Dermis microvascular lymphatic vessel endothelial cell (primary cell): ENCODE measurements around the gene GIT2. TPM values are rescaled to one million over a fixed set of nuclear protein-coding genes. Genes with fewer than 3 reads are reported as not detected.
"Not testable (repeated sequence)": the region's sequence is repeated elsewhere in the genome, so short reads cannot be mapped to it uniquely, and the experiment has no call there.

Experiments
- DNase-seq, 2 donors: peaks; one replicate each; pipeline versions ENCODE4 v3.0.0 to v3.0.0-alpha.2; 2010; ENCODE audit warnings: low read depth in 2 of 2
- total RNA-seq: library from RNA; depleted of rRNA; stranded (reverse); fragments of >200 nt; gene quantifications from 2 replicates; pipeline ENCODE4 v1.2.1, GENCODE V29; 2014

The GIT2 gene
- total RNA-seq, 1 donor from 2014 or later: 28.6 TPM

GRCh38 chr12:109947521-109947920 is 48.6 kb downstream of the GIT2 start:
- DNase-seq: no peak

GRCh38 chr12:109946913-109947312 is 49.3 kb downstream of the GIT2 start:
- DNase-seq: no peak

- DNase-seq: peak in 1 of 2 donors; percentile 64
These were observed 49.7 kb downstream of the GIT2 start for GRCh38 chr12:109946505-109946904.

GRCh38 chr12:109944561-109945359 is 51.4 kb downstream of the GIT2 start:
- DNase-seq: peak; percentile 65 to 82

- no peak for DNase-seq
These were observed 52.4 kb downstream of the GIT2 start for GRCh38 chr12:109943811-109944210.

- DNase-seq: no peak
These were observed 55.7 kb downstream of the GIT2 start for GRCh38 chr12:109940339-109940923.

GRCh38 chr12:109939504-109939903 is 56.7 kb downstream of the GIT2 start:
- DNase-seq: no peak

- DNase-seq: no peak
These were observed 57.2 kb downstream of the GIT2 start for GRCh38 chr12:109938947-109939346.

GRCh38 chr12:109937371-109937770 is 58.8 kb downstream of the GIT2 start:
- DNase-seq: peak in 1 of 2 donors; percentile 79

GRCh38 chr12:109934026-109934425 is 62.1 kb downstream of the GIT2 start:
- peak in 1 of 2 donors; percentile 24 for DNase-seq

GRCh38 chr12:109932878-109933503 is 63.2 kb downstream of the GIT2 start:
- no peak for DNase-seq

GRCh38 chr12:109931143-109931542 is 65.0 kb downstream of the GIT2 start:
- no peak for DNase-seq

- no peak for DNase-seq
These were observed 66.0 kb downstream of the GIT2 start for GRCh38 chr12:109930028-109930800.

GRCh38 chr12:109929326-109929725 is 66.8 kb downstream of the GIT2 start:
- not testable (repeated sequence) for DNase-seq

GRCh38 chr12:109928058-109928656 is 68.0 kb downstream of the GIT2 start:
- DNase-seq: no peak

- DNase-seq: peak; percentile 30 to 61
These were observed 68.5 kb downstream of the GIT2 start for GRCh38 chr12:109927622-109928021.

- no peak for DNase-seq
These were observed 69.5 kb downstream of the GIT2 start for GRCh38 chr12:109926488-109927210.

GRCh38 chr12:109926016-109926415 is 70.2 kb downstream of the GIT2 start:
- no peak for DNase-seq

GRCh38 chr12:109925185-109925840 is 70.9 kb downstream of the GIT2 start:
- DNase-seq: no peak
